SIG-M5 (cell line): ENCODE measurements around the gene CNIH2.

Experiments used
- DNase-seq: peaks from one replicate; lab custom pipeline; 2025; lab: John Stamatoyannopoulos, UW

The CNIH2 gene

DNA sequence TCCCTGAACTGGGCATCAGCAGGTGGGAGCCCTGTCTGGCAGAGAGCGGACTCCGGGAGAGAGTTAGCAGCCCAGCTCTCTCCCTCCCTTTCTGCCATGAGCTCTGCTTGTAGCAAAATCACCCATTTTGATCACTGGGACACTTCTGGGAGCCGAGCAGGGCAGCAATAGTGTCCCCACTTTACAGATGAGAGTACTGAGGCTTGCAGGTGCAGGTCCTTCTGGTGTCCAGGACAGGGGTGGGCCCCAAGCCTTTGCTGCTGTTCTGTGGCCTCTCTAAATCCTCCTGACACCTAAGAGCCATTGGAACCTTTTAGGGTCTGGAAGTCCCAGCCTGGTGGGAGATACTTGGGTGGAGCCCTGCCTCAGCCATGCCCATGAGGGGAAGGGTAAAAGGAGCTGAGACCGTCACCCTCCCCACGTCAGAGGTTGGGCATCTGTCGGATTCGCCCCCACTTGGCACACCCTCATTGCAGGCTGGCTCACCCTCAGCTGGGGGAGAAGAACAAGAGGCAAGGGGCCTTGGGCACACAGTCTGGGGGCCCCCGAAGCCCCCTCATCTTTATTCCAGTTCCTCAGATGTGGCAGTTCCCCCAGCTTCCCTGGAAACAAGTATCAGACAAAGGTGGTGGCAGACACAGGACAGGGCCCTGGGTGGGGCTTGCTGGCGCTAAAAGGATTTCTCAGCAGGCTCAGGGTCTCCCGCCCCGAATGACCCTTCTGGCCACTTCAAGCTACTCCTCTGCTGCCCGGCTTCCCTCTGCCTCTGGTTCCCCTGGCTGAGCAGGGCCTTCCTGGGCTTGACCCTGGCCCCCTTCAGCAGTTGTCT lies 53.8 kb downstream of the CNIH2 start:
- DNase-seq: no peak

DNA sequence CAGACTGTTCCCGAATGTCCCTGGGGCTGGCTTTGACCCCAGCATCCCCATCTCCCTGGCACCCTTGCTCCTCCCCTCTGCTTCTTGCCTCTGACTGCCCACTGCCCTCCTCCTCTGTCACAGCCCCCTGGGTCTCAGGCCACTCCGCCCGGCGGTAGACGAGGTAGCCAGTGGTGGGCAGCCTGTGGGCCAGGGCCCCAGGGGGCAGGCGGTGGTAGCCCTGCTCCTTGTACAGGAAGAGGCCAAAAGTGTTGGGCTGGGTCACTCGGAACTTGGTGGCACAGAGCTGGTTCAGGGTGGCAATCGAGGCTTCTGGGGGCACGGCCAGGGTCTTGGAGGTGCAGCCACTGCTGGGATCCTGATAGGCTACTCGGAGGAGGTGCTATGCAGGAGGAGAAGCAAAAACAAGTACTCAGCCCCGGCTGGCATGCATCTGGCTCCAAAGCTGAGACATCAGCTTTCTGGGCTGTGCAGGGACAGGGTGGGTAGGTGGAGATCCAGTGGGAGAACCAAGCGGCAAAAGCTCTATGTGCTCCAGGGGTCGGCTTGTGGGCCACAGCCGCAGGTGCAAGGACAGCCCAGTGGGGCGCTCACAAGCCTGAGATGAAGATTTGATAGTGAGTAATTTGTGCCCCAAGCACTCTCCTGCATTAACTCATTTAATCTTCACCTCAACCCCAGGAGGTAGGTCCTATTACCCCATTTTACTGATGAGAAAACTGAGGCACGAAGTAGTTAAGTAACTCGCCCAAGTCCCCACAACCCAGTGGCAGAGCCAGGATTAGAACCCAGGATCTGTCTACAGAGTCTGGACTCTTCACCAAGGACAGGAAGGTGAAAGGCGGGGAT lies 54.6 kb downstream of the CNIH2 start:
- no peak for DNase-seq

DNA sequence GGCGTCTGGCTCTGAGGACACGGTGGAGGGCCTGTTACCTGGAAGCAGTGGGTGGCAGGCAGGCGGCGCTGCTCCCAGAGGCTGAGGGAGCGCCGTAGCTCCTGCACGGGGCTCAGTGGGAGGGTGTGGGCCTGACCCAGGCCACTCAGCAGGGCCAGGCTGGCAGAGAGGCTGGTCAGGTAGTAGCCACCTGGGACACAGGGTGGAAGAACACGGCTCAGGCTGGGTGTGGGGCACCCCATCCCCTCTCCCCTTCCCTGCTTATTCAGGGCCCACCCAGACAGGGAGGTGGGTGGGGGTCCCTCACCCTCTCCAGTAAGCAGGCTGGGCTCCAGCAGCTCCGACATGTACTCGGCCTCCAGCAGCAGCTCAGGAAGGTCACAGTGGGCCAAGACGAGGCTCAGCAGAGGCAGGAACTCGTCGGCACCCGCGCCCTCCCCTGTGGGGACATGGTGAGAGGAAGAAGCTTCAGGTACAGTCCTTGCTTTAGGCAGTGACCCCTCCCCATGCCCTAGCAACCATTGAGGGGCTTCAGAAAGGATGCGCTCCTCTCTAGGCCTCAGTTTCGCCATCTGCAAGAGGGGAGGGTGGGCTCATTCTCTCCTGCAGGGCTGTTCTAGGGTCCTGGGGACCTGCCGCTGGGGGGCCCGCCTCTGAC lies 55.4 kb downstream of the CNIH2 start:
- DNase-seq: no peak
